Hepatocyte (in vitro differentiated cells): ENCODE results near the gene SLC39A10. TPM values are rescaled to one million over a fixed set of nuclear protein-coding genes. Genes with fewer than 3 reads are reported as not detected.
"Not testable (repeated sequence)": the region's sequence is repeated elsewhere in the genome, so short reads cannot be mapped to it uniquely, and the experiment has no call there.

Source experiments
- DNase-seq: peaks from one replicate; pipeline ENCODE4 v3.0.0-alpha.2; 2016; ENCODE audit warnings: low spot score
- H2AFZ ChIP-seq: fragments of 200-600 bp; sonication (generic); 2 replicates; pipeline ENCODE4 v1.6.0; 2016; ENCODE audit warnings: antibody characterized with exemption, mild to moderate bottlenecking
- H3K27ac ChIP-seq: fragments of 200-600 bp; sonication (generic); 2 replicates; pipeline ENCODE4 v1.5.1; 2016; ENCODE audit warnings: mild to moderate bottlenecking
- H3K27me3 ChIP-seq: fragments of 200-600 bp; sonication (generic); 2 replicates; pipeline ENCODE4 v1.6.1; 2016
- H3K36me3 ChIP-seq: fragments of 200-600 bp; sonication (generic); replicated peaks from 2 replicates; pipeline ENCODE4 v1.5.1; 2016; ENCODE audit warnings: low read depth; ENCODE audit not compliant: insufficient read depth
- H3K4me1 ChIP-seq: fragments of 200-600 bp; sonication (generic); 2 replicates; pipeline ENCODE4 v1.5.1; 2016; ENCODE audit warnings: mild to moderate bottlenecking, moderate library complexity; ENCODE audit not compliant: insufficient read depth
- H3K4me2 ChIP-seq: fragments of 200-600 bp; sonication (generic); 2 replicates; pipeline ENCODE4 v1.6.0; 2016
- H3K4me3 ChIP-seq: fragments of 200-600 bp; sonication (generic); 2 replicates; pipeline ENCODE4 v1.5.1; 2016; ENCODE audit warnings: mild to moderate bottlenecking
- H3K79me2 ChIP-seq: fragments of 200-600 bp; sonication (generic); 2 replicates; pipeline ENCODE4 v1.6.0; 2017; ENCODE audit warnings: mild to moderate bottlenecking
- H3K9me2 ChIP-seq: fragments of 200-600 bp; sonication (generic); replicated peaks from 2 replicates; pipeline ENCODE4 v1.6.0; 2017; ENCODE audit warnings: mild to moderate bottlenecking; ENCODE audit not compliant: insufficient read depth
- H3K9me3 ChIP-seq: fragments of 200-600 bp; sonication (generic); 2 replicates; pipeline ENCODE4 v1.5.1; 2016; ENCODE audit warnings: low read depth, mild to moderate bottlenecking
- H4K20me1 ChIP-seq: fragments of 200-600 bp; sonication (generic); 2 replicates; pipeline ENCODE4 v1.6.0; 2016; ENCODE audit warnings: mild to moderate bottlenecking; ENCODE audit not compliant: insufficient read depth, poor library complexity, severe bottlenecking
- EZH2 ChIP-seq: fragments of 200-600 bp; sonication (generic); IDR thresholded peaks from 2 replicates; pipeline ENCODE4 v1.6.1; 2016; ENCODE audit warnings: antibody characterized with exemption, mild to moderate bottlenecking, borderline replicate concordance
- EZH2phosphoT487 ChIP-seq: fragments of 200-600 bp; sonication (generic); IDR thresholded peaks from one replicate; pipeline ENCODE4 v1.6.1; 2018; ENCODE audit warnings: antibody characterized with exemption, mild to moderate bottlenecking, low read depth, moderate library complexity; ENCODE audit not compliant: unreplicated experiment, severe bottlenecking
- WGBS: methylation state at CpG from one replicate; pipeline ENCODE4 v1.1.6; 2016; ENCODE audit warnings: low lambda C conversion rate; ENCODE audit errors: missing lambda C conversion rate; 5-methylcytosine and 5-hydroxymethylcytosine counted together
- polyA plus RNA-seq: library from polyadenylated mRNA; unstranded; fragments of >200 nt; fragmentation: Nextera tagmentation; extraction: Ambion mirVana; gene quantifications from 2 replicates; pipeline ENCODE4 v1.2.1, GENCODE V29; 2016
- total RNA-seq: library from RNA; depleted of rRNA; stranded (reverse); fragments of >200 nt; gene quantifications from 2 replicates; pipeline ENCODE4 v1.2.3, GENCODE V29; 2014
- TF ChIP-seq, protein P1 (sequence below): fragments of 200-600 bp; sonication (generic); IDR thresholded peaks from 2 replicates; pipeline ENCODE4 v1.5.1; 2016; ENCODE audit warnings: antibody characterized with exemption, mild to moderate bottlenecking; ENCODE audit not compliant: poor library complexity

The SLC39A10 gene
- total and polyA plus RNA-seq, 2 experiments from 2014 or later, result 32.1 to 80.2 TPM

DNA sequence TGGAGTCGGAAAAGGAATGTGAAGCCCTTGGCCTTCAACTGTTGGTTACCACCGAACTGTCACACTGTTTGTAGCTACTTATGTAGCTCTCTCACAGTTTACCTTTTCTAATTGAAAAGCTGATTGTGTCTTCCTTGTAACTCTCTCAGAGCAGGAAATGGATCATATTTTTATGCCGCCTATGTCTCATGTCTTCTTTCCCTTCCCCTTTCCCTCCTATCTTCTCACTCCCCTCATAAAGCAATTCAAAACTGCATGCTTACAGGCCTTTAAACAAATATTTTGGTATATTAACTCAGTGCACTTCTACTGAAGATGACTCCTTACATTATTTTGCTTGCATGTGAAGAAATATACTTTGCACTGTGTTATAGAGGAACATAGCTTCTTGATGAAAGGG lies 6.0 kb downstream of the SLC39A10 start:
- Histone ChIP-seq H3K79me2 (peaks cover 94% of the 10 kb centered on the region), H3K4me2 (peak overlapping the region; percentile 12), H2AFZ (no peak overlapping the region), H3K4me1 (peaks cover 18% of the 10 kb centered on the region), H3K9me2 (no peaks in the 10 kb centered on the region), H3K36me3 (no peaks in the 10 kb centered on the region), H4K20me1 (peaks cover 20% of the 10 kb centered on the region), H3K4me3 (no peak overlapping the region), H3K27ac (peak overlapping the region; percentile 51), H3K27me3 (no peaks in the 10 kb centered on the region), H3K9me3 (no peaks in the 10 kb centered on the region)
- TF ChIP-seq EZH2 (no peak), EZH2phosphoT487 (no peak)
- TF ChIP-seq, protein P1, sequence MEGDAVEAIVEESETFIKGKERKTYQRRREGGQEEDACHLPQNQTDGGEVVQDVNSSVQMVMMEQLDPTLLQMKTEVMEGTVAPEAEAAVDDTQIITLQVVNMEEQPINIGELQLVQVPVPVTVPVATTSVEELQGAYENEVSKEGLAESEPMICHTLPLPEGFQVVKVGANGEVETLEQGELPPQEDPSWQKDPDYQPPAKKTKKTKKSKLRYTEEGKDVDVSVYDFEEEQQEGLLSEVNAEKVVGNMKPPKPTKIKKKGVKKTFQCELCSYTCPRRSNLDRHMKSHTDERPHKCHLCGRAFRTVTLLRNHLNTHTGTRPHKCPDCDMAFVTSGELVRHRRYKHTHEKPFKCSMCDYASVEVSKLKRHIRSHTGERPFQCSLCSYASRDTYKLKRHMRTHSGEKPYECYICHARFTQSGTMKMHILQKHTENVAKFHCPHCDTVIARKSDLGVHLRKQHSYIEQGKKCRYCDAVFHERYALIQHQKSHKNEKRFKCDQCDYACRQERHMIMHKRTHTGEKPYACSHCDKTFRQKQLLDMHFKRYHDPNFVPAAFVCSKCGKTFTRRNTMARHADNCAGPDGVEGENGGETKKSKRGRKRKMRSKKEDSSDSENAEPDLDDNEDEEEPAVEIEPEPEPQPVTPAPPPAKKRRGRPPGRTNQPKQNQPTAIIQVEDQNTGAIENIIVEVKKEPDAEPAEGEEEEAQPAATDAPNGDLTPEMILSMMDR, result no peak
- no peak for DNase-seq
- 65% methylated on average over 3 of the region's 3 CpGs for WGBS

DNA sequence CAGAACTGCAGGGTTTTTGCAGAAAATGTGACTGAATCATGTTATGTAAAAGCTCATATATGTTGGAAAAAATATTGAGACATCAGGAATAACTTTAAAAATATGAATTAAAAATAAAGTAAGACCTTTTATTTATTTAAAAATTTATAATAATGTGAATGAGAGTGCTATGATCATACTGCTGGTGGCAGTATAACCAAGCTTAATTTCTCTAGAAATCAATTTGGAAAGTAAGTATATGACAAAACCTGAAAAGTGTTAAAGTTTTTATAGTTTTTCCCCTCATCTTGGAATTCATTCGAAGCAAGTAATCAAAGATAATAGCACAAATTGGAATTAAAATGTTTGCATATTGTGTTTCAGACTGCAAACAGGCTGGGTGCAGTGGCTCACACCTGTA lies 7.5 kb downstream of the SLC39A10 start:
- Histone ChIP-seq H3K9me3 (no peaks in the 10 kb centered on the region), H3K27me3 (no peaks in the 10 kb centered on the region), H3K4me2 (no peak overlapping the region), H3K4me3 (no peak overlapping the region), H3K79me2 (peaks cover 93% of the 10 kb centered on the region), H3K27ac (no peak overlapping the region), H3K36me3 (no peaks in the 10 kb centered on the region), H3K4me1 (peaks cover 9% of the 10 kb centered on the region), H2AFZ (no peak overlapping the region), H3K9me2 (no peaks in the 10 kb centered on the region), H4K20me1 (peaks cover 11% of the 10 kb centered on the region)
- no peak for DNase-seq
- no peak for TF ChIP-seq EZH2
- TF ChIP-seq, protein P1, result peak; percentile 34
- no peak for TF ChIP-seq EZH2phosphoT487
- 90% methylated on average over 1 of the region's 1 CpG for WGBS

DNA sequence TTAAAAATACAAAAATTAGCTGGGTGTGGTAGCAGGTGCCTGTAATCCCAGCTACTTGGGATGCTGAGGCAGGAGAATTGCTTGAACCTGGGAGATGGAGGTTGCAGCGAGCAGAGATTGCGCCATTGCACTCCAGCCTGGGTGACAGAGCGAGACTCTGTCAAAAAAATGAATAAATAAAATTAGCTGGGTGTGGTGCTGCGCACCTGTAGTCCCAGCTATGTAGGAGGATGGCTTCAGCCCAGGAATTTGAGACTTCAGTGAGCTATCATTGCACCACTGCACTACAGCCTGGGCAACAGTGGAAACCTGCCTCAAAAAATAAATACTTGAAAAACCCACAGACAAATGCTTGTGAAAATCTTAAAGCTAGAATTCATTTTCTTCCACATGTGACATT lies 8.1 kb downstream of the SLC39A10 start:
- Histone ChIP-seq H3K79me2 (peaks cover 92% of the 10 kb centered on the region), H4K20me1 (peaks cover 11% of the 10 kb centered on the region)
- DNase-seq, H3K27me3 ChIP-seq, H3K4me2 ChIP-seq, H3K27ac ChIP-seq, H3K4me1 ChIP-seq, H3K4me3 ChIP-seq, H2AFZ ChIP-seq, H3K9me3 ChIP-seq, H3K9me2 ChIP-seq, H3K36me3 ChIP-seq: not testable (repeated sequence)
- WGBS, result 100% methylated on average over 4 of the region's 4 CpGs

DNA sequence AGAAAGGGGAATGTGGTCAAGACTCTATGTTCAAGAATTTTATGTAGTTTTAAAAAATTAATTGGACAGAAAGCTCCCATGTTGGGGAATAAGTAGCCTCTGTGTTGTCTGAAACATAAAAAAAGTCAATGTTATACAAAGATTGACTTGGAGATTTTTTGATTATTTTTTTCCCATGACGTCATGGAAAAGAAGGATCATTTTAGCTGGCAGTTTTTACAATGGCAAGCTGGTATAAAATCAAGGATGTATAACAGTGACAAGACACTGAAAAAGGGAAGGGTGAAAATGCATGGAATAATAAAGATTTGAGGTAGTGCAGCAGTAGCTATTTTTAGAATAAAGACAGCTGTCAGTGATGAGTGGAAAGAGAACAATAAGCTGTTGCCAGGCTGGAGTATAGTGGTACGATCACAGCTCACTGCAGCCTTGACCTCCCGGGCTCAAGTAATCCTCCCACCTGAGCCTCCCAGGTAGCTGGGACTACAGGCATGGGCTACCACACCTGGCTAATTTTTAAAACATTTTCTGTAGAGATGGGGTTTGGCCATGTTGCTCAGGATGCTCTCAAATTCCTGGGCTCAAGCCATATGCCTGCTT lies 9.2 kb downstream of the SLC39A10 start:
- WGBS, result 87% methylated on average over 3 of the region's 3 CpGs
- Histone ChIP-seq H3K36me3 (no peaks in the 10 kb centered on the region), H3K27me3 (no peaks in the 10 kb centered on the region), H2AFZ (no peak overlapping the region), H3K79me2 (peaks cover 92% of the 10 kb centered on the region), H4K20me1 (peaks cover 3% of the 10 kb centered on the region), H3K9me2 (no peaks in the 10 kb centered on the region), H3K4me3 (no peak overlapping the region), H3K9me3 (no peaks in the 10 kb centered on the region), H3K4me2 (no peak overlapping the region), H3K4me1 (peaks cover 6% of the 10 kb centered on the region), H3K27ac (no peak overlapping the region)
- no peak for DNase-seq
- TF ChIP-seq EZH2 (no peak), EZH2phosphoT487 (no peak)
- TF ChIP-seq, protein P1, result no peak
